RWPE1 (cell line): ENCODE data around the gene C1orf167.

ENCODE experiments used
- CTCF ChIA-PET: fragments of 350-600 bp; sonication (Branson Sonifier 250); formaldehyde crosslinking; extraction: SDS; loops from one replicate; lab custom pipeline; 2021; lab: Yijun Ruan, JAX
- POLR2A ChIA-PET: fragments of 400-600 bp; formaldehyde crosslinking; extraction: SDS; loops from one replicate; lab custom pipeline; 2020; ENCODE audit warnings: antibody characterized with exemption; ENCODE audit not compliant: low non-redundant PET; lab: Yijun Ruan, JAX
- DNase-seq: peaks from one replicate; pipeline ENCODE4 v3.0.0; 2012; ENCODE audit warnings: low spot score
- H3K27ac ChIP-seq: fragments of 450-650 bp; 2 replicates; pipeline ENCODE4 v1.5.1; 2017
- TF ChIP-seq, protein P1 (sequence below): fragments of 450-650 bp; conservative IDR thresholded peaks from 2 replicates; pipeline ENCODE4 v1.5.1; 2017; ENCODE audit warnings: low read depth, mild to moderate bottlenecking

C1orf167 gene

DNA sequence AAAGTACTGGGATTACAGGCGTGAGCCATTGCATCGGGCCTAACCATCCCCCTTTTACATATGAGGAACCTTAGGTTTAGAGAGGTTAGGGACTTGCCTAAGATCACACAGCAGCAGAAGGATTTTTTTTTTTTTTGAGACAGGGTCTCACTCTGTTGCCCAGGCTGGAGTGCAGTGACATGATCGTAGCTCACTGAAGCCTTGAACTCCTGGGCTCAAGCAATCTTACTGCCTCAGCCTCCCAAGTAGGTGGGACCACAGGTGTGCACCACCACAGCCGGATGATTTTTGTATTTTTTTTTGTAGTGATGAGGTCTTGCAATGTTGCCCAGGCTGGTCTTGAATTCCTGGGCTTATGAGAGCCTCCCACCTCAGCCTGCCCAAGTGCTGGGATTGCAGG, 2.2 kb upstream of the C1orf167 start:
- CTCF ChIA-PET, result no interaction called here
- DNase-seq, result no peak
- POLR2A ChIA-PET, result no interaction called here
- TF ChIP-seq, protein P1, sequence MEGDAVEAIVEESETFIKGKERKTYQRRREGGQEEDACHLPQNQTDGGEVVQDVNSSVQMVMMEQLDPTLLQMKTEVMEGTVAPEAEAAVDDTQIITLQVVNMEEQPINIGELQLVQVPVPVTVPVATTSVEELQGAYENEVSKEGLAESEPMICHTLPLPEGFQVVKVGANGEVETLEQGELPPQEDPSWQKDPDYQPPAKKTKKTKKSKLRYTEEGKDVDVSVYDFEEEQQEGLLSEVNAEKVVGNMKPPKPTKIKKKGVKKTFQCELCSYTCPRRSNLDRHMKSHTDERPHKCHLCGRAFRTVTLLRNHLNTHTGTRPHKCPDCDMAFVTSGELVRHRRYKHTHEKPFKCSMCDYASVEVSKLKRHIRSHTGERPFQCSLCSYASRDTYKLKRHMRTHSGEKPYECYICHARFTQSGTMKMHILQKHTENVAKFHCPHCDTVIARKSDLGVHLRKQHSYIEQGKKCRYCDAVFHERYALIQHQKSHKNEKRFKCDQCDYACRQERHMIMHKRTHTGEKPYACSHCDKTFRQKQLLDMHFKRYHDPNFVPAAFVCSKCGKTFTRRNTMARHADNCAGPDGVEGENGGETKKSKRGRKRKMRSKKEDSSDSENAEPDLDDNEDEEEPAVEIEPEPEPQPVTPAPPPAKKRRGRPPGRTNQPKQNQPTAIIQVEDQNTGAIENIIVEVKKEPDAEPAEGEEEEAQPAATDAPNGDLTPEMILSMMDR, result no peak
- no peak overlapping the region for H3K27ac ChIP-seq

GRCh38 chr1:11761285-11761684, 708 bp upstream of the C1orf167 start:
- CTCF ChIA-PET, result no interaction called here
- no peak for DNase-seq
- POLR2A ChIA-PET, result no interaction called here
- H3K27ac ChIP-seq, result no peak overlapping the region
- TF ChIP-seq, protein P1, result no peak

GRCh38 chr1:11764115-11764514, 2.1 kb downstream of the C1orf167 start:
- TF ChIP-seq, protein P1, result no peak
- ChIA-PET POLR2A (no interaction called here), CTCF (interaction anchor here (0.7 kb wide), 1 partner anchor 118 kb away, joined by 3 read pairs; no protein-coding TSS in a partner anchor)
- DNase-seq, result no peak
- H3K27ac ChIP-seq, result no peak overlapping the region

GRCh38 chr1:11764519-11764918, 2.5 kb downstream of the C1orf167 start:
- ChIA-PET POLR2A (no interaction called here), CTCF (interaction anchor here (0.7 kb wide), 1 partner anchor 117 kb away, joined by 3 read pairs; no protein-coding TSS in a partner anchor)
- DNase-seq, result no peak
- TF ChIP-seq, protein P1, result no peak
- no peak overlapping the region for H3K27ac ChIP-seq

DNA sequence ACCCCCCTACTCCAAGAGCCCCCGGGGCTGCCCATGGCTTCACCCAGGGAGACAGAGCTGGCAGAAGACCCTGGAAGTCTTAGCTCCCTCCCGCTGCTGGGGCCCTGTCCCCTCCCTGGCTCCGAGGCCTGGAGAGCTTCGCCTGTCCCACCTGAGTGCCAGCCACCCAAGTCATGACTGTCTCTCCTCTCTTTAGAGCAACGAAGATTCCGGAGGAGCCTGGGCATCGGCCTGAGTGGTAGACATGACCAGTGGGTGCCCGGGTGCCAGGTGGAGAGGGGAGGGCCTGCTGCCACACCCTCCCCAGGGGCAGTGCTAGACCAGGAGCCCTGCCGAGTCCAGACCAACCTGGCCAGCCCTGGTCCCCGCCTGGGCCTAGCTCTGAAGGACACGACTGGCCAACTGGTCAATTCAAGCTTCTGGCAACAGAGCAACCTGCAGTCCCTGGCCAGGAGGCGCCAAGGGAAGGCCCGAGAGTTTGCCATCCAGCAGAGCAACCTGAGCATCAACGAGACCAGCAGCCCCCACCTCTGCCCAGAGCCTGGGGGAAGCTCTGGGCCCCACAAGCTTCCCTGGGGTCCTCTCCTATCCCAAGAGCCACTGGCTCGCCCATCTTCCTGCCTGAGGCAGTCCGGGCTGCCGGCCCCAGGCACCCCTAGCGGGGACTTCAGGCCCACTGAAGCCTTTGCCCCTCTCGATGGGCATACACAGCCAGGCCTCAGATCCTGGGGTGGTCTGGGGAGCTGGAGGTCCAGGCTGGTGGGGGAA, 3.9 kb downstream of the C1orf167 start:
- H3K27ac ChIP-seq, result no peak overlapping the region
- DNase-seq, result no peak
- ChIA-PET POLR2A (no interaction called here), CTCF (interaction anchor here (0.6 kb wide), 1 partner anchor 102 kb away, joined by 7 read pairs; the partner anchor contains the start of gene FBXO6)
- TF ChIP-seq, protein P1, result no peak

DNA sequence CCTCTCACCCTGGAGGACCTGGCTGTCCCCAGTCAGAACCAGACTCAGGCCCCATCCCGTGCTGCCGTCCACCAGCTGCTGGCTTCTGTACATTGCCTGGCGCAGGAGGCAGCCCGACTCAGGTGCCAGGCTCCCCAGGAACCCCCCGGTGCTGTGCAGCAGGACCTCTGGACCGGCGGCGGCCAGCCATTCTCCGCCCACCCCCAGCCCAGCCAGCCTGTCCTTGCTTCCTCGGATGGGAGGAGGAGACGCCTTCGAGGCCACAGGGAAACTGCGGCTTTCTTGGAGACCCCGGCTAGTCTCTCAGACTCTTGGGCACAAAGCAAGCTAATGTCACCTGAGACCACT, 4.4 kb downstream of the C1orf167 start:
- TF ChIP-seq, protein P1, result no peak
- DNase-seq, result no peak
- no peak overlapping the region for H3K27ac ChIP-seq
- ChIA-PET CTCF (no interaction called here), POLR2A (no interaction called here)
